GM12875 (cell line): ENCODE results near the gene CAPN10.

Experiments used
- H3K4me3 ChIP-seq: one replicate; pipeline ENCODE4 v1.5.1; 2011; ENCODE audit warnings: low read depth, low read length, control low read depth
- CTCF ChIP-seq: IDR thresholded peaks from 2 replicates; pipeline ENCODE4 v1.5.1; 2011; ENCODE audit warnings: low read depth, mild to moderate bottlenecking, control low read depth, inconsistent platforms, low read length, moderate library complexity, borderline replicate concordance; ENCODE audit not compliant: insufficient read depth

Gene CAPN10

GRCh38 chr2:240597419-240598181 is 11.1 kb downstream of the CAPN10 start:
- TF ChIP-seq CTCF, result no peak

DNA sequence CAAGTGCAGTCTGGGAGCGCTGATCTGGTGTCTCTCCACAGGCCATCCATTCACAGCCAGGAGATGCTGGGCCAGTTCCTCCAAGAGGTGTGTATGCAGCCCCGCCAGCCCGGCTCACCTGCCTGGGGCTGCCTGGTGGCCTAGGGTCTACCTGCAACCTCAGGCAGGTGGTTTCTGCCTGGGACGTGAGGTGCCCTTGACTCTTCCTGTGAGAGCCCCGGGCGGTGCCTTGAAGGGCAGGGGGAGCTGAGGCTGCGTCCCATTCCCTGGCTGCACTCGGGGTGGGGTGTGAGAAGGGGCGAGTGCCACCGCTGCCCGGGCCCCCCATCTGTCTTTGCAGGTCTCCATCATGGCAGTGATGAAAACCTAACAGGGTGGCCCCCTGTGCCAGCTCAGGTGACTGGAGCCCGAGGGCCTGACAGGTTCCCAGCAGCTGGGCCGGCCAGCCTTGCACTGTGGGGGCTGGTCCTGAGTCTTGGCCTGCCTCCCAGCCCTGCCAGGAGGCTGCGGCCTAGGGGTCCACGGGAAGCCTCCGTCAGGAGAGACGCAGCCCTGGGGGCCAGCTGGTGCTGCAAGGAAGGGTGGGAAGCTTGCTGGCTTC is 11.9 kb downstream of the CAPN10 start:
- H3K4me3 ChIP-seq, result no peak overlapping the region
- TF ChIP-seq CTCF, result no peak

More at GRCh38 chr2:240597419-240598181, 11.1 kb downstream of the CAPN10 start:
- H3K4me3 ChIP-seq, result no peak overlapping the region

DNA sequence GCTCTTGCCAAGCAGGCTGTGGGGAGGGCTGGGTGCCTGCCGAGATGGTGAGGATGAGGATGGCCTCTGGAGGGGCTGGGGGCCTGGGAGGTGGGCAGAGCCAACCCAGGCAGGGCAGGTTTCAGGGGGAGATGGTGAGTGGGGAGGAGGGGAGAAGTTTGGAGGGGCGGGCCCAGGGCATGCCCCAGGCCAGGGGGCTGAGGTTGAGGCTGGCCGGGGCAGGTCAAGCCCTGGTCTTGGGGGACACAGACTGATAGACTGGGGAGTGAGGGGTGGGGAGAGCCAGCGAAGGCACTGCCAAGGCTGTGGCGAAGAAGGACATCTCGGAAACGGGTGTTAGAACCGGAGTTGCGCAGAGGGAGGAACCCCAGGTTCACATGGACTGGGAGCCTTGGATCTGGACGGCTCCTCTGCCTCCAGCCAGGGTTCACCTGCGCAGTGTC is 12.6 kb downstream of the CAPN10 start:
- H3K4me3 ChIP-seq, result no peak overlapping the region
- TF ChIP-seq CTCF, result no peak

DNA sequence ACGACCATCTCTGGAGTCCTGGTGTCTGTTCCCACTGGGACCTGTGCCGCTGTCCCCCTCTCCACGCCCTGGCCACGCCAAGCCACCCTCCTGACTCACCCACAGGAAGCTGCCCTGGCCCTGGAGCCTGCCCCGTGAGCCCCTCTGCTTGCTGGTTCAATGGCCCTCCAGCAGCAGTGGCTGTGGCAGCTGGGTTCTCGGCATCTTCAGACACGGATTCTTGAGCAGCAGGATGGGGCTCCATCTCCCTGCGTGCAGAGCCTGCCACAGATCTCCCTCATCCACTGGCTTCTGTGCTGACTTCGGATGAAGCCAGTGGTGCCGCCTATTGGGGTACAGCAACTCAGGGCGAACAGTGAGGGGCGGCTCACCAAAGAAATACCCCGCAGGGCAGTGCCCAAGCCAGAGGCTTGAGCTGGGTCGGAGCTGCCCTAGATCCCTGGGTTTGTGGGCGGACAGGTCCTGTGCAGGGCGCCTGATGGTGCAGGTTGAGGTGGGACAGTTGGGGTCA is 14.0 kb downstream of the CAPN10 start:
- no peak overlapping the region for H3K4me3 ChIP-seq
- TF ChIP-seq CTCF, result no peak

DNA sequence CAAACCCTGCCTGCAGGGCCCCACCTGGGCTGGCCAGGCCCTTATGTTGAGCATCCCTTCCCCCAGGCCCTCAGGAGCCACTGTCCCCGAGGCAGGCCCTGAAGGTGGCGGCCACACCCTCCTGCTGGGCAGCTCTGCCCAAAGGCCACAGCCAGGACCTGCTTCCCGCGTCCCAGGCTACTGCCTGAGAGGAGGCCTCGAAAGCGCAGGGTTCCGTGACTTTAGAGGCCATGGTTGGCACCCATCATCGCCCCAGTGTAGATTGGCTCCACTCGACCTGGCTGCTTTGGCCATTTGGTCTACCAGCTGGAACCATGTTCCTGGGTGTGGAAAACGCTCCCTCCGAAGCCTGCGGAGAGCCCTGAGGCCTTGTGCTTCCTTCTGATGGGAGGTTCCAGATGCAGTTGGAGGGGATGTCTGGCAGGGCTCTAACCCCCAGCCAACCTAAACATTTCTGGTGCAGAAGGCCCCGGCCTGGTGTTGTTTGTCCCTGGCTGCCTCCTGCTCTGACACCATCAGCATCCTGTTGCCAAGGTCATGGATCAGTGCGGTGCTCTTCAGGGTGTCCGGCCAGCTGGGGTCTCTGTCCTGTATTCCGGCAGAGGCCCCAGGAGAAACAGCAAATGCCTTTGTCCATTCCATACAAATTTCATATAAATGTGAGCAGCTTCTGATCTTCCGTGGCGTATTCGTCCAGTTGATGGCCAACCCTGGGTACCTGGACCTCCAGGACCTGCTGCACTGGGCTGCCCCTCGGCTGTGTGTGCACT is 14.7 kb downstream of the CAPN10 start:
- no peak overlapping the region for H3K4me3 ChIP-seq
- no peak for TF ChIP-seq CTCF

DNA sequence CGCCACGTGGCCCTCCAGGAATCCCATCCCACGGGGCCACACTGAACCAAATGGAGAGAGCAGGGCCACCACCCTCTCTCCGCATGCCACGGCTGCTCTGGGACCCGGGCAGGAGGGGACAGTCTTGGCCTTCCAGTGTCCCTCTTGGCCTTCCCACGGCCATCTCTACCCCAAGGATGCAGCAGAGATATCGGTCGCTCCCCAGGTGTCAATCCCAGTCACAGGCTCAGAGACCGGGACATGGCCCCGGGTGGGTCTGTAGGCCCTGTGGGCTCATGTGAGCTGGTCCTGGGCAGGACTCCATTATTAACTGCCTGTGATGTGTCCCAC is 15.3 kb downstream of the CAPN10 start:
- H3K4me3 ChIP-seq, result no peak overlapping the region
- TF ChIP-seq CTCF, result no peak
